Mononuclear cell (primary cell): ENCODE measurements around the gene NCBP3. TPM values are rescaled to one million over a fixed set of nuclear protein-coding genes. Genes with fewer than 3 reads are reported as not detected.

ENCODE experiments used
- H3K27me3 ChIP-seq: 2 replicates; pipeline ENCODE4 v1.6.0; 2011; ENCODE audit warnings: low read length, control low read depth; ENCODE audit not compliant: insufficient read depth
- H3K4me1 ChIP-seq: 2 replicates; pipeline ENCODE4 v1.5.1; 2011; ENCODE audit warnings: mild to moderate bottlenecking, low read length, control low read depth; ENCODE audit not compliant: insufficient read depth
- H3K4me3 ChIP-seq: 2 replicates; pipeline ENCODE4 v1.5.1; 2011; ENCODE audit warnings: mild to moderate bottlenecking, low read length, moderate library complexity
- H3K9me3 ChIP-seq: 2 replicates; pipeline ENCODE4 v1.5.1; 2011; ENCODE audit warnings: low read depth, mild to moderate bottlenecking, control low read depth, low read length
- total RNA-seq: library from RNA; depleted of rRNA; stranded (reverse); fragments of >200 nt; gene quantifications from one replicate; pipeline ENCODE4 v1.2.3, GENCODE V29; 2012

NCBP3 gene
- total RNA-seq, 1 donor: 24.1 TPM

GRCh38 chr17:3815122-3815521, 30.9 kb downstream of the NCBP3 start:
- no peak overlapping the region for H3K4me3 ChIP-seq

GRCh38 chr17:3814361-3814760, 31.7 kb downstream of the NCBP3 start:
- no peaks in the 10 kb centered on the region for H3K27me3 ChIP-seq
- H3K4me1 ChIP-seq: no peaks in the 10 kb centered on the region
- H3K4me3 ChIP-seq: no peak overlapping the region
- no peaks in the 10 kb centered on the region for H3K9me3 ChIP-seq

More at GRCh38 chr17:3815122-3815521, 30.9 kb downstream of the NCBP3 start:
- H3K4me1 ChIP-seq: no peaks in the 10 kb centered on the region
- no peaks in the 10 kb centered on the region for H3K27me3 ChIP-seq
- no peaks in the 10 kb centered on the region for H3K9me3 ChIP-seq

GRCh38 chr17:3813171-3813570, 32.9 kb downstream of the NCBP3 start:
- no peaks in the 10 kb centered on the region for H3K4me1 ChIP-seq

GRCh38 chr17:3812771-3813170, 33.3 kb downstream of the NCBP3 start:
- no peak overlapping the region for H3K4me3 ChIP-seq
- no peaks in the 10 kb centered on the region for H3K4me1 ChIP-seq
- no peaks in the 10 kb centered on the region for H3K27me3 ChIP-seq
- no peaks in the 10 kb centered on the region for H3K9me3 ChIP-seq

More at GRCh38 chr17:3813171-3813570, 32.9 kb downstream of the NCBP3 start:
- Histone ChIP-seq H3K9me3 (no peaks in the 10 kb centered on the region), H3K27me3 (no peaks in the 10 kb centered on the region), H3K4me3 (no peak overlapping the region)

- Histone ChIP-seq H3K4me3 (no peak overlapping the region), H3K4me1 (no peaks in the 10 kb centered on the region), H3K27me3 (no peaks in the 10 kb centered on the region)
Observed at GRCh38 chr17:3812284-3812683, 33.8 kb downstream of the NCBP3 start.

GRCh38 chr17:3810019-3810418, 36.0 kb downstream of the NCBP3 start:
- Histone ChIP-seq H3K4me3 (no peak overlapping the region), H3K27me3 (no peaks in the 10 kb centered on the region)

More at GRCh38 chr17:3812284-3812683, 33.8 kb downstream of the NCBP3 start:
- no peaks in the 10 kb centered on the region for H3K9me3 ChIP-seq

GRCh38 chr17:3809135-3809534, 36.9 kb downstream of the NCBP3 start:
- Histone ChIP-seq H3K4me3 (no peak overlapping the region), H3K4me1 (peaks cover 1% of the 10 kb centered on the region), H3K9me3 (no peaks in the 10 kb centered on the region), H3K27me3 (no peaks in the 10 kb centered on the region)

More at GRCh38 chr17:3810019-3810418, 36.0 kb downstream of the NCBP3 start:
- Histone ChIP-seq H3K9me3 (no peaks in the 10 kb centered on the region), H3K4me1 (no peaks in the 10 kb centered on the region)

GRCh38 chr17:3808701-3809100, 37.3 kb downstream of the NCBP3 start:
- H3K27me3 ChIP-seq: no peaks in the 10 kb centered on the region
- no peaks in the 10 kb centered on the region for H3K9me3 ChIP-seq
- no peak overlapping the region for H3K4me3 ChIP-seq
- peaks cover 5% of the 10 kb centered on the region for H3K4me1 ChIP-seq

- Histone ChIP-seq H3K4me1 (peaks cover 37% of the 10 kb centered on the region), H3K27me3 (no peaks in the 10 kb centered on the region), H3K9me3 (no peaks in the 10 kb centered on the region), H3K4me3 (no peak overlapping the region)
Observed at GRCh38 chr17:3805581-3805980, 40.5 kb downstream of the NCBP3 start.

GRCh38 chr17:3804503-3804931, 41.5 kb downstream of the NCBP3 start:
- peaks cover 47% of the 10 kb centered on the region for H3K4me1 ChIP-seq
- H3K4me3 ChIP-seq: no peak overlapping the region
- no peaks in the 10 kb centered on the region for H3K9me3 ChIP-seq
- H3K27me3 ChIP-seq: no peaks in the 10 kb centered on the region

GRCh38 chr17:3803308-3803640, 42.8 kb downstream of the NCBP3 start:
- H3K4me1 ChIP-seq: peaks cover 60% of the 10 kb centered on the region
- H3K27me3 ChIP-seq: no peaks in the 10 kb centered on the region
- H3K9me3 ChIP-seq: no peaks in the 10 kb centered on the region
- H3K4me3 ChIP-seq: no peak overlapping the region

- Histone ChIP-seq H3K4me1 (peaks cover 62% of the 10 kb centered on the region), H3K9me3 (no peaks in the 10 kb centered on the region), H3K27me3 (no peaks in the 10 kb centered on the region), H3K4me3 (no peak overlapping the region)
Observed at GRCh38 chr17:3802461-3803307, 43.4 kb downstream of the NCBP3 start.

GRCh38 chr17:3801792-3802191, 44.3 kb downstream of the NCBP3 start:
- Histone ChIP-seq H3K4me1 (peaks cover 63% of the 10 kb centered on the region), H3K4me3 (no peak overlapping the region), H3K9me3 (no peaks in the 10 kb centered on the region), H3K27me3 (no peaks in the 10 kb centered on the region)

- no peaks in the 10 kb centered on the region for H3K27me3 ChIP-seq
- H3K4me1 ChIP-seq: peaks cover 68% of the 10 kb centered on the region
- no peak overlapping the region for H3K4me3 ChIP-seq
- H3K9me3 ChIP-seq: no peaks in the 10 kb centered on the region
Observed at GRCh38 chr17:3801347-3801746, 44.7 kb downstream of the NCBP3 start.

GRCh38 chr17:3800362-3801271, 45.4 kb downstream of the NCBP3 start, which contains the start of gene ITGAE:
TSS of gene ITGAE (minus strand) at chr17:3801188. CDS start at chr17:3801144, 44 bp downstream.
- Histone ChIP-seq H3K4me3 (no peak within 1 kb of the TSS), H3K4me1 (peaks cover 75% of the 10 kb centered on the region), H3K9me3 (no peaks in the 10 kb centered on the region), H3K27me3 (no peaks in the 10 kb centered on the region)
